Measurements from ENCODE around the gene DYNC2I2. TPM values are rescaled to one million over a fixed set of nuclear protein-coding genes. Genes with fewer than 3 reads are reported as not detected.

Gene DYNC2I2
- total RNA-seq, 2 donors from 2014 or later = 87.8 to 119 TPM

Other genes starting within 250 kb of the DYNC2I2 start
- gene CERCAM, start 236.0 kb downstream of the DYNC2I2 start, total RNA-seq = 10 to 100 TPM; 18.5 to 26.5 TPM
- 10 to 100 TPM; 34.5 to 48.7 TPM for gene ODF2, start 200.8 kb downstream of the DYNC2I2 start, total RNA-seq
- gene GLE1, start 152.1 kb downstream of the DYNC2I2 start, total RNA-seq = 10 to 100 TPM; 14.7 to 16.6 TPM
- gene SPTAN1, start 104.3 kb downstream of the DYNC2I2 start, total RNA-seq = 100 to 1,000 TPM; 309 to 319 TPM
- 100 to 1,000 TPM; 762 to 795 TPM for gene SET, start 32.4 kb upstream of the DYNC2I2 start, total RNA-seq
- 10 to 100 TPM; 26.0 to 27.2 TPM for gene PKN3, start 45.7 kb upstream of the DYNC2I2 start, total RNA-seq
- gene ZDHHC12, start 67.3 kb upstream of the DYNC2I2 start, total RNA-seq = 10 to 100 TPM; 50.5 to 59.6 TPM
- 10 to 100 TPM; 33.0 to 33.8 TPM for gene ZER1, start 115.1 kb upstream of the DYNC2I2 start, total RNA-seq
- 10 to 100 TPM; 30.2 to 34.3 TPM for gene TBC1D13, start 130.4 kb upstream of the DYNC2I2 start, total RNA-seq
- gene ENDOG, start 161.7 kb upstream of the DYNC2I2 start, total RNA-seq = 10 to 100 TPM; 15.5 to 15.7 TPM
- gene SPOUT1, start 172.9 kb upstream of the DYNC2I2 start, total RNA-seq = 10 to 100 TPM; 66.9 to 86.5 TPM
- 10 to 100 TPM; 13.6 to 25.3 TPM for gene KYAT1, start 225.1 kb upstream of the DYNC2I2 start, total RNA-seq
- 10 to 100 TPM; 54.6 to 58.7 TPM for gene LRRC8A, start 225.3 kb upstream of the DYNC2I2 start, total RNA-seq

Data from endodermal cell (in vitro differentiated cells).